C4-2B (cell line): ENCODE measurements around the gene CD99.

Source experiments
- ZFX ChIP-seq: fragments of 450-650 bp; IDR thresholded peaks from 2 replicates; pipeline ENCODE4 v1.6.1; 2017
- TF ChIP-seq, protein P1 (sequence below): fragments of 450-650 bp; conservative IDR thresholded peaks from 2 replicates; pipeline ENCODE4 v1.5.1; 2017; ENCODE audit warnings: mild to moderate bottlenecking

DNA sequence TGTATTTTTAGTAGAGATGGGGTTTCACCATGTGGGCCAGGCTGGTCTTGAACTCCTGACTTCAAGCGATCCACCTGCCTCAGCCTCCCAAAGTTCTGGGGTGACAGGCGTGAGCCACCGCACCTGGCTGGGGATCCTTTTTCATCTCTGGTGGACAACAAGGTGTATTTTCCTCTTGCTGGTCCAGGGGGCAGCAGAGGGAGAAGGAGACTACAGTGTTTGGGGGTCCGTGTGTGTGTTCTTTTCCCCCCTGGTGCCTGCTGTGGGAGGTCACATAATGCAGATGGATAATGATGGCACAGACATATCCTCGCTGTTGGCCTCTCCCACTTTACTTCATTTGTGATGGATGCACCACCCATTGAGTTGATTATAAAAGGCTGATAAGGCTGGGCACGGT lies 39.0 kb upstream of the CD99 start:
- TF ChIP-seq, protein P1, sequence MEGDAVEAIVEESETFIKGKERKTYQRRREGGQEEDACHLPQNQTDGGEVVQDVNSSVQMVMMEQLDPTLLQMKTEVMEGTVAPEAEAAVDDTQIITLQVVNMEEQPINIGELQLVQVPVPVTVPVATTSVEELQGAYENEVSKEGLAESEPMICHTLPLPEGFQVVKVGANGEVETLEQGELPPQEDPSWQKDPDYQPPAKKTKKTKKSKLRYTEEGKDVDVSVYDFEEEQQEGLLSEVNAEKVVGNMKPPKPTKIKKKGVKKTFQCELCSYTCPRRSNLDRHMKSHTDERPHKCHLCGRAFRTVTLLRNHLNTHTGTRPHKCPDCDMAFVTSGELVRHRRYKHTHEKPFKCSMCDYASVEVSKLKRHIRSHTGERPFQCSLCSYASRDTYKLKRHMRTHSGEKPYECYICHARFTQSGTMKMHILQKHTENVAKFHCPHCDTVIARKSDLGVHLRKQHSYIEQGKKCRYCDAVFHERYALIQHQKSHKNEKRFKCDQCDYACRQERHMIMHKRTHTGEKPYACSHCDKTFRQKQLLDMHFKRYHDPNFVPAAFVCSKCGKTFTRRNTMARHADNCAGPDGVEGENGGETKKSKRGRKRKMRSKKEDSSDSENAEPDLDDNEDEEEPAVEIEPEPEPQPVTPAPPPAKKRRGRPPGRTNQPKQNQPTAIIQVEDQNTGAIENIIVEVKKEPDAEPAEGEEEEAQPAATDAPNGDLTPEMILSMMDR: peak; percentile 10; the same call in 1 of the 2 replicates
- TF ChIP-seq ZFX: no peak
